ENCODE measurements around the gene PGLYRP3.

PGLYRP3 gene

GRCh38 chr1:153313288-153313687, 536 bp upstream of the PGLYRP3 start:
- no peak for DNase-seq (ENCODE audit: low spot score)

DNA sequence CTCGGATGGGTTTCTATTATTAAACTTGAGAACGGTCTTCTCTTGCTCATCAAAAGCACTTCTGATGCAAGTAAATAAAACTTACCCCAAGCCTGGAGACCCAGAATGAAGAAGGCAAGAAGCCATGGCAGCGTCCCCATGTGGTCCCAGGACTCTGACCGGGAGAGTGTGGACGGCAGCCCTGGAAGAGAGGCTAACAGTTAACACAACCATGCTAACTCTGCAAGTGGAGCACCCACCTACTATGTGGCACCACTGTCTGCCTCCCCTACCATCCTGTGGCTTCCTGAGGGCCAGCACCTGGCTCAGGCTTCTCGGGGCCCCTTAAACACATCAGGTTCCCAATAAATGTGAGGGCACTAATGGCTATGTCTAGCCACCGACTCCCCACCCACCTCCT, 2.2 kb downstream of the PGLYRP3 start:
- DNase-seq (ENCODE audit: low spot score): no peak

DNA sequence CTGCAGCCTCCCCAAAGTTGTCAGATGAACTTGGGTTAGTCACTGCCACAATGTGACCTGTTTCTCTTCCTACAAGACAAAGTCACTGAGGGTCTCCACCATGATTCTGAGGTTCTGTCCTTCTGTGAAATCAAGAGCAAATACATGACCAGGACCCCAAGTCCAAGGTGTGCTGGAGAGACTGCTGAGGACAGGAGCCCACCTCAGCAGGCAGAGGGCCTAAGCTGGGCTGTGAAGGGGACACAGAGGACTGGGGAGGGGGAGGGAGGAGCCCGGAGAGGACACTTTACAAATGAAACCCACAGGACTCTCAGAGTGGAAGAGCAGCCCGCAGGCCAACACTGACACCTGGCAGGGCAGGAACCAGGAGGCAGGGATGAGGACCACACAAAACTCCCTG, 3.3 kb downstream of the PGLYRP3 start:
- no peak for DNase-seq (ENCODE audit: low spot score)

- DNase-seq (ENCODE audit: low spot score): no peak
Measured at GRCh38 chr1:153308540-153308939, 4.2 kb downstream of the PGLYRP3 start.

- no peak for DNase-seq (ENCODE audit: low spot score)
Measured at GRCh38 chr1:153307221-153307600, 5.5 kb downstream of the PGLYRP3 start.

DNA sequence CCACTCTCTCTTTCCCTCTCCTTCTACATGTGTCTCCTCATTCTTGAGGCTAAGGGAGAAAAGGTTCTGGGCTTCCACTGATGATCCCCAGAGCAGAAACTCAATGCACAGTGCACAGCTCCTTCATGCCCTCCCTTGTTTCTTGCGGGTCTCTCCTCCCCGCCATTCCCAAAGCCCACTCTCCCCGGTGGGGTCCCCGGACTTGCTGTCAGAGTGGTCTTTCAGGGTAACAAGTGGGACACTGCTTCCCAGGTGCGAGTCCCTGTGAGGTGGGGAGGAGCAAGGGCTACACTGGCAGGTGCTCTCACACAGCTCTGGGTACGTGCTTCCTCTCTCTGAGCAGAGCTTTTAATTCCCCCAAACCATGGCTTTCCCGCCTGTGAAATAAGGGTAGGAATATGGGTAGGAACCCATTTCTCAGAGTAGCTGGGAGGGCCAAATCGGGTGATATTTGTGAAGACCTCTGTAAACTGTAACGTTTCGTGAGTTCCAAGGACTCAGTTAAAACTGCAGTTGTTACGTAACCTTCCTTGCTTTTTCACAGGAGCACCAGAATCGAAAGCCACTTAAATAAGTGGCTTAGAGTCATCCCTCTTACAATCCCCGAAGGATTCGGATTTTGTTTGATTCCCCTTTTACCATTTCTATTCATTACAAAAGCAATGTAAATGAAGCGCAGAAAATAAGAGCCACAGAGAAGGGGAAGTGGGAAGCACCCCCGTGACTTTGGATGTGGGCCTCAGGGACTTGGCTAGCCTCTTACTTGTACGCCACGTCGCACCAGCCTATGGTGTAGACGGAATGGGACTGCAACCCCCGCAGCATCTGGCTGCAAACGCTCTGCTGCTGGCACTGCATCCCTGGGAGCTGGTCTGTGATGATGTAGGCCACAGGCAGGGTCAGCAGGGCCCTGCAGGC, 6.2 kb downstream of the PGLYRP3 start:
- no peak for DNase-seq (ENCODE audit: low spot score)

DNA sequence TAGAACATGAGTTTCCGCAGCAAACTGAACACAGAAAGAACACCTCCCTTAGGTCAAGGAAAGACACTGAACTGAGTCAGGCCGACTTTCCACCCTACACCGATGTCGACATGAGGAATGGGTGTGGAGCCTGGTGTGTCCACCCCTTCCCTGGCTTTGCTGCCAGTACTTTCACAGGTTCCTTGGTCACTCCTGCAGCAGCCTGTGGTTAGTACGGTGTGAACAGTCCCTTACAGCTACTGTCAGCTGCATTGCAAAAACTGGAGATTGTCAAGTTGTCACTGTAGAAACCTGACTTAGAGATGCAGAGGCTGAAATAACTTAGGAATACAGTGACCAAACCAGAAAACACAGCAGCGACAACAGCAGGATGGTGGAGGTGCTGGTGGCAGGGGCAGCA, 7.1 kb downstream of the PGLYRP3 start:
- DNase-seq (ENCODE audit: low spot score): no peak

GRCh38 chr1:153302308-153302707, 10.4 kb downstream of the PGLYRP3 start:
- DNase-seq (ENCODE audit: low spot score): no peak

GRCh38 chr1:153293851-153294250, 18.9 kb downstream of the PGLYRP3 start:
- DNase-seq (ENCODE audit: low spot score): no peak

- no peak for DNase-seq (ENCODE audit: low spot score)
Measured at GRCh38 chr1:153293480-153293775, 19.3 kb downstream of the PGLYRP3 start.

DNA sequence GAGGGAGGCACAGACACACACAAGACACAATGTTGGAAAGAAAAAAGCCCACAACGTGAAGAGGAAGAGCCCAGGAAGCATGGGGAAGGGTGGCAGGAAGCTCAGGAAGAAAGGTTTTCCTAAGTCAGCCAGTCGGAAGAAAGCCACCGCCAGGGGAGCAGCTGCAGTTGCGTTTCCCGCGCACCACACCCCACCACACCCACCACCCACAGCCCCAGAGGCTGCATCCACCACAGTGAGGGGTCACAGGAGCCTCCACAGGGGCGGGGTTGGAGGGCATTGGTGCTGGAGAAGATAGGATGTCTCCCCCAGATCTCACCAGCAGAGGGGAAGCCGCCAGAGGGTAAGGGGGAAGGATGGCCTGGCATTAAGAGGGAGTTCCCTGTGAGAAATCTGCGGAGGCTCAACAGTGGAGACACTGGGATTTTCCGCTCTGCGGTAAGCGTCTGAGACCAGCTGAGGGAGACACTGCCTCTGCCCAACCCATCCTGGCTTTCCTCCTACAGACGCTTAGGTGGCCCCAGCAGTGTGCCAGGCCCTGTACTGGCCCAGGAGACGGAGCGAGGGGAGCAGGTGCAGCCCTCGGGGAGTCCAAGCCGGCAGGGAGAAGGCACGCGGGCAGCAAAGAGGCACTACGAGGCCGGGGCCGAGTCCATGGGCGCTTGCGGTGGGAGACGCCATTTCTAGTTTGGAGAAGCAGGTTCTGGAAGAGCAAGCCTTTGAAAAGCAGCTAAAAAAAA, 19.8 kb downstream of the PGLYRP3 start:
- DNase-seq (ENCODE audit: low spot score): no peak

DNA sequence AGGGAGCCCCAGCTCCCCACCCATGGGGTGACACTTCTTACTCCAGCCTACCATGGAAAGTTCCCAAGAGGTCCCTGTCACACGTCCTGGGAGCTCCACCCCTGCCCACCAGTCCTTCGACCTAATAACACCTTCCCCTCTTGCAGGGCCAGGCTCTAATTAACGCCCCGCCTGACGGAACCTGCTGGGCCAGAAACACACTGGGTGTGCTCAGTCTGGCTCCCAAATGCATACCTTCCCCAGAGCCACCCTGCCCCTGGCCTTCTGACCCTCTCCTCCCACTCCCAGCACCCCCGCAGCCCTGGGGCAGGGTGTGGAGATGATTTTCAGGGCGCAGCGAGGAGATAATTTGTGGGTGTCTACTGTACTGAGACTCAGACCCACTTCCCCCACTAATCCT, 20.6 kb downstream of the PGLYRP3 start:
- no peak for DNase-seq (ENCODE audit: low spot score)

- DNase-seq (ENCODE audit: low spot score): no peak
Measured at GRCh38 chr1:153291514-153291913, 21.2 kb downstream of the PGLYRP3 start.

- no peak for DNase-seq (ENCODE audit: low spot score)
Measured at GRCh38 chr1:153288634-153289275, 24.0 kb downstream of the PGLYRP3 start.

- no peak for DNase-seq (ENCODE audit: low spot score)
Measured at GRCh38 chr1:153277852-153278251, 34.9 kb downstream of the PGLYRP3 start.

- DNase-seq (ENCODE audit: low spot score): no peak
Measured at GRCh38 chr1:153272186-153272585, 40.6 kb downstream of the PGLYRP3 start.

DNA sequence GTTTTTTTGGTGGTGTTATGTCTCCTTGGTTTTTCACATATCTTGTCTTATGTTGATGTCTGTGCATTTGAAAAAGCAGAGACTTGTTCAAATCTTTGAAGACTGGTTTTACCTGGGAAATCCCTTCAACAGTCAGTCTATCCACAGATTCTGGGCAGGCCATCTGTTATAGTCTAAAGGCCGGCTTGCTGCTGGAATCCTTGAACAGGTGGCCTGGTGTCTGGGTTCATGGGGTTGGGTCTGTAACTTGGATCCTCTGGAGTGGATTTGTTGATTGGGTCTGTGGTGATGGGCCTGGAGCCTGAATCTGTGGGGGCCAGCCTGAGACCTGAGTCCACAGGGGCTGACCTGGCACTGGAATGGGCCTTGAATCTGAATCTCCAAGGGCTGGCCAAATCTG, 41.0 kb downstream of the PGLYRP3 start:
- no peak for DNase-seq (ENCODE audit: low spot score)

DNA sequence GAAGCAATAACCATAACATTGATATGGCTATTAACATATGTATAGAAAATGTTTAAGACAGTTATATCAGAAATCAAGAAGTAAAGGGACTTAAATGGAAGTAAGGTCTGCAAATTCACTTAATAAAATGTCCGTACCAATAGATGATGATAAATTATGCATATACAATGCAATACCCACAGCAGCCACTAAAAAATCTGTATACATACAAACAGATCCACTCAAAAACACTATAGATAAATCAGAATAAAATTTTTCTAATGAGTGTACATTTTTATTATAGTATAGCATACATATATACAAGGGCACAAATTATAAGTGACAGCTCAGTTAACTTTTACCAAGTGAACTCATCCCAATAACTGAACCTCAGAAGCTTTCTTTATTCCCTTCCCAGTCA, 47.3 kb downstream of the PGLYRP3 start:
- no peak for DNase-seq (ENCODE audit: low spot score)

GRCh38 chr1:153262462-153263157, 50.1 kb downstream of the PGLYRP3 start:
- no peak for DNase-seq (ENCODE audit: low spot score)

DNA sequence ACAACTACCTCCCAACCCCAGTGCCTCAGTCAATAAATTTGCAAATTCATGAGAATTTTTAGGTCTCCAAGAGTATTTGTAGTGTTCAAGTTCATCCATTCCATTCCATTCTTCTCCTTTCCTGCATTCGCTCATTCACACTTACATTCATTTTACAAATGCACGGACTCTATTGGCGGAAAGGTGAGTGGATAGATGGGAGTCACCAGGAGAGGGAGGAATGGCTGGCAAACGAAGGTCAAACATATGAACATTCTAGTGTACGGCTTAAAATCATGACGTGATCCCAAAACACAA, 50.7 kb downstream of the PGLYRP3 start:
- no peak for DNase-seq (ENCODE audit: low spot score)

DNA sequence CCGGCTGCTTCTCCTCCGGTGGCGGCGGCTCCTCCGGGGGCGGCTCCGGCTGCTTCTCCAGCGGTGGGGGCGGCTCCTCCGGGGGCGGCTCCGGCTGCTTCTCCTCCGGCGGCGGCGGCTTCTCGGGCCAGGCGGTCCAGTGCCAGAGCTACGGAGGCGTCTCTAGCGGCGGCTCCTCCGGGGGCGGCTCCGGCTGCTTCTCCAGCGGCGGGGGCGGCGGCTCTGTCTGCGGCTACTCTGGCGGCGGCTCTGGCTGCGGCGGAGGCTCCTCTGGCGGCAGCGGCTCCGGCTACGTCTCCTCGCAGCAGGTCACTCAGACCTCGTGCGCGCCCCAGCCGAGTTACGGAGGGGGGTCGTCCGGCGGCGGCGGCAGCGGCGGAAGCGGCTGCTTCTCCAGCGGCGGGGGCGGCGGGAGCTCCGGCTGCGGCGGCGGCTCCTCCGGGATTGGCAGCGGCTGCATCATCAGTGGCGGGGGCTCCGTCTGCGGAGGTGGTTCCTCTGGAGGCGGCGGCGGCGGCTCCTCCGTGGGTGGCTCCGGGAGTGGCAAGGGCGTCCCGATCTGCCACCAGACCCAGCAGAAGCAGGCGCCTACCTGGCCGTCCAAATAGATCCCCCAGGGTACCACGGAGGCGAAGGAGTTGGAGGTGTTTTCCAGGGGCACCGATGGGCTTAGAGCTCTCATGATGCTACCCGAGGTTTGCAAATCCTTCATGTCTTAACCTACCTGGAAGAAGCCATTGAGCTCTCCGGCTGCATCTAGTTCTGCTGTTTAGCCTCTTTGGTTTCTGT, 51.3 kb downstream of the PGLYRP3 start:
- no peak for DNase-seq (ENCODE audit: low spot score)
